SK-N-SH (cell line): ENCODE results near the gene NIPAL4. TPM values are rescaled to one million over a fixed set of nuclear protein-coding genes. Genes with fewer than 3 reads are reported as not detected.

Source experiments
- CTCF ChIA-PET: fragments of 300-600, 350-600 bp; formaldehyde crosslinking; extraction: SDS; loops from one replicate; lab custom pipeline; 2021; lab: Yijun Ruan, JAX
- POLR2A ChIA-PET: fragments of 350-600 bp; sonication (Branson Sonifier 250); formaldehyde crosslinking; extraction: SDS; loops from one replicate; lab custom pipeline; 2020; ENCODE audit warnings: antibody characterized with exemption, inconsistent platforms; lab: Yijun Ruan, JAX
- DNase-seq: peaks from one replicate; pipeline ENCODE4 v3.0.0; 2012
- H2AFZ ChIP-seq: fragments of 200-600 bp; sonication (generic); 2 replicates; pipeline ENCODE4 v1.8.1; 2016; ENCODE audit warnings: antibody characterized with exemption, mild to moderate bottlenecking, low read depth
- H3F3A ChIP-seq: fragments of 200-600 bp; sonication (generic); replicated peaks from 2 replicates; pipeline ENCODE3; 2016; ENCODE audit warnings: antibody characterized with exemption, mild to moderate bottlenecking; ENCODE audit not compliant: insufficient read depth
- H3K27ac ChIP-seq, 2 experiments: fragments of 200-500 bp in 1 of 2; fragments of 200-600 bp in 1 of 2; sonication (Bioruptor generic) in 1 of 2; sonication (generic), shearing (Covaris generic) in 1 of 2; 2 replicates each; pipeline versions ENCODE4 v1.5.1 to v1.6.1; 2014 to 2016; ENCODE audit warnings: low read depth in 2 of 2, inconsistent platforms in 1 of 2, low read length in 1 of 2, mild to moderate bottlenecking in 1 of 2, mixed read lengths in 1 of 2
- H3K27me3 ChIP-seq: fragments of 200-600 bp; sonication (generic), shearing (Covaris generic); 2 replicates; pipeline ENCODE4 v1.6.1; 2016; ENCODE audit warnings: mixed run types; ENCODE audit not compliant: insufficient read depth
- H3K36me3 ChIP-seq, 2 experiments: fragments of 200-500 bp in 1 of 2; fragments of 200-600 bp in 1 of 2; sonication (Bioruptor generic) in 1 of 2; sonication (generic) in 1 of 2; replicated peaks in 1 of 2; 2 replicates each; pipeline versions ENCODE3 to v1.5.1; 2014 to 2016; ENCODE audit warnings: low read length in 1 of 2, mild to moderate bottlenecking in 1 of 2; ENCODE audit not compliant: insufficient read depth in 2 of 2, control insufficient read depth in 1 of 2
- H3K4me1 ChIP-seq, 2 experiments: fragments of 200-500 bp in 1 of 2; fragments of 200-600 bp in 1 of 2; sonication (Bioruptor generic) in 1 of 2; sonication (generic), shearing (Covaris generic) in 1 of 2; 2 replicates each; pipeline versions ENCODE4 v1.5.1 to v1.6.1; 2014 to 2016; ENCODE audit warnings: low read depth in 1 of 2, low read length in 1 of 2, mixed run types in 1 of 2; ENCODE audit not compliant: insufficient read depth in 2 of 2, control insufficient read depth in 1 of 2
- H3K4me2 ChIP-seq: fragments of 200-600 bp; sonication (generic), shearing (Covaris generic); 2 replicates; pipeline ENCODE4 v1.6.1; 2017; ENCODE audit warnings: mixed run types
- H3K4me3 ChIP-seq, 2 experiments: fragments of 200-500 bp in 1 of 2; fragments of 200-600 bp in 1 of 2; sonication (Bioruptor generic) in 1 of 2; sonication (generic), shearing (Covaris generic) in 1 of 2; 2 replicates each; pipeline versions ENCODE4 v1.5.1 to v1.8.1; 2014 to 2016; ENCODE audit warnings: low read depth in 2 of 2, inconsistent platforms in 1 of 2, low read length in 1 of 2, mild to moderate bottlenecking in 1 of 2, mixed read lengths in 1 of 2, moderate library complexity in 1 of 2
- H3K79me2 ChIP-seq: fragments of 200-600 bp; sonication (generic); 2 replicates; pipeline ENCODE4 v1.8.1; 2017; ENCODE audit warnings: mild to moderate bottlenecking; ENCODE audit not compliant: insufficient read depth
- H3K9ac ChIP-seq: fragments of 200-600 bp; sonication (generic); 2 replicates; pipeline ENCODE4 v1.6.1; 2017; ENCODE audit warnings: mixed run types
- H3K9me2 ChIP-seq: fragments of 200-600 bp; sonication (generic); 2 replicates; pipeline ENCODE4 v1.6.1; 2017; ENCODE audit warnings: mixed run types
- H3K9me3 ChIP-seq: fragments of 200-600 bp; sonication (generic); 2 replicates; pipeline ENCODE4 v1.6.1; 2017; ENCODE audit warnings: mixed run types, mild to moderate bottlenecking, moderate library complexity
- H4K20me1 ChIP-seq: fragments of 200-600 bp; sonication (generic); 2 replicates; pipeline ENCODE4 v1.6.1; 2017; ENCODE audit warnings: mild to moderate bottlenecking, mixed run types; ENCODE audit not compliant: insufficient read depth
- CHD2 ChIP-seq: fragments of 150-350 bp; IDR thresholded peaks from 2 replicates; pipeline ENCODE4 v1.6.1; 2018; ENCODE audit warnings: low read length; ENCODE audit not compliant: partially characterized antibody
- ELF1 ChIP-seq: IDR thresholded peaks from 2 replicates; pipeline ENCODE4 v1.4.0; 2012
- FOSL2 ChIP-seq: IDR thresholded peaks from 2 replicates; pipeline ENCODE4 v1.4.0; 2012; ENCODE audit warnings: low read depth, mild to moderate bottlenecking, moderate library complexity, borderline replicate concordance
- FOXJ3 ChIP-seq: sonication (generic); formaldehyde crosslinking; IDR thresholded peaks from 2 replicates; pipeline ENCODE4 v1.5.1; 2020; ENCODE audit warnings: mild to moderate bottlenecking, missing genetic modification reagents
- GABPA ChIP-seq: IDR thresholded peaks from 2 replicates; pipeline ENCODE4 v1.4.0; 2012; ENCODE audit warnings: low read depth, mild to moderate bottlenecking
- GATA2 ChIP-seq: sonication (generic); formaldehyde crosslinking; IDR thresholded peaks from 2 replicates; pipeline ENCODE4 v1.5.0; 2020; ENCODE audit warnings: mild to moderate bottlenecking, missing genetic modification reagents
- MAX ChIP-seq: IDR thresholded peaks from 2 replicates; pipeline ENCODE4 v1.4.0; 2012; ENCODE audit warnings: low read depth
- MEF2A ChIP-seq: IDR thresholded peaks from 2 replicates; pipeline ENCODE4 v1.4.0; 2012; ENCODE audit warnings: low read depth, borderline replicate concordance
- NFIC ChIP-seq: IDR thresholded peaks from 2 replicates; pipeline ENCODE4 v1.4.0; 2012; ENCODE audit warnings: borderline replicate concordance
- NRF1 ChIP-seq: IDR thresholded peaks from 2 replicates; pipeline ENCODE4 v1.6.1; 2012; ENCODE audit warnings: low read depth, mild to moderate bottlenecking, low read length
- PBX3 ChIP-seq: IDR thresholded peaks from 2 replicates; pipeline ENCODE4; 2012
- POLR2AphosphoS5 ChIP-seq: IDR thresholded peaks from 2 replicates; pipeline ENCODE4 v1.6.1; 2012; ENCODE audit warnings: low read depth, low read length
- RCOR1 ChIP-seq: fragments of 150-350 bp; IDR thresholded peaks from 2 replicates; pipeline ENCODE4 v1.6.1; 2017; ENCODE audit warnings: antibody characterized with exemption, low read length
- RFX5 ChIP-seq: IDR thresholded peaks from 2 replicates; pipeline ENCODE4 v1.6.1; 2012; ENCODE audit warnings: mild to moderate bottlenecking, improper control_type of control experiment, low read length
- RXRA ChIP-seq: IDR thresholded peaks from 2 replicates; pipeline ENCODE4 v1.4.0; 2012; ENCODE audit warnings: low read depth, mild to moderate bottlenecking, borderline replicate concordance
- SMC3 ChIP-seq: IDR thresholded peaks from 2 replicates; pipeline ENCODE4 v1.6.1; 2012; ENCODE audit warnings: low read depth, low read length, improper control_type of control experiment
- TAF1 ChIP-seq: IDR thresholded peaks from 2 replicates; pipeline ENCODE4 v1.6.1; 2012; ENCODE audit warnings: low read depth, mild to moderate bottlenecking, low read length, moderate library complexity, borderline replicate concordance
- USF1 ChIP-seq: IDR thresholded peaks from 2 replicates; pipeline ENCODE4 v1.4.0; 2012; ENCODE audit warnings: low read depth, borderline replicate concordance
- YY1 ChIP-seq: IDR thresholded peaks from 2 replicates; pipeline ENCODE4 v1.4.0; 2012; ENCODE audit warnings: low read depth, mild to moderate bottlenecking
- ZBTB33 ChIP-seq: IDR thresholded peaks from 2 replicates; pipeline ENCODE4 v1.4.0; 2012; ENCODE audit warnings: low read depth, borderline replicate concordance
- WGBS: methylation state at CpG from one replicate; pipeline ENCODE4 v1.1.6; 2017; ENCODE audit warnings: low lambda C conversion rate; 5-methylcytosine and 5-hydroxymethylcytosine counted together
- polyA plus RNA-seq, 3 experiments: library from polyadenylated mRNA; depleted of rRNA; stranded (reverse); fragments of >200 nt; gene quantifications; 2 replicates each; pipeline ENCODE4 v1.2.3, GENCODE V29; 2012

The NIPAL4 gene
- polyA plus RNA-seq, 1 of the 3 experiments (the other 2 are of a cell fraction), result 2.3 TPM

GRCh38 chr5:157454273-157454672 is 5.7 kb upstream of the NIPAL4 start:
- POLR2A ChIA-PET, result no interaction called here

GRCh38 chr5:157455057-157455456 is 5.0 kb upstream of the NIPAL4 start:
- WGBS, result 83% methylated on average over 6 of the region's 7 CpGs
- Histone ChIP-seq H3K27me3 (no peaks in the 10 kb centered on the region), H4K20me1 (no peaks in the 10 kb centered on the region), H3K79me2 (no peaks in the 10 kb centered on the region)
- DNase-seq, result no peak
- TF ChIP-seq POLR2AphosphoS5 (no peak), GABPA (no peak), SMC3 (no peak), RXRA (no peak)
- TF ChIP-seq, all 33 proteins: peak for 0
- ChIA-PET CTCF (interaction anchor here (0.9 to 4.0 kb wide), 3 partner anchors 12 to 23 kb away, joined by 3 to 19 read pairs (median 3); no protein-coding TSS in a partner anchor), POLR2A (no interaction called here)
- H3K4me1 ChIP-seq, result no peaks in the 10 kb centered on the region; a peak in 1 of 4 replicates
- no peaks in the 10 kb centered on the region for H3K36me3 ChIP-seq
- H3K4me3 ChIP-seq, result no peak overlapping the region
- no peaks in the 10 kb centered on the region for H3F3A ChIP-seq
- no peaks in the 10 kb centered on the region for H3K9me2 ChIP-seq
- H3K9ac ChIP-seq, result no peak overlapping the region
- H3K9me3 ChIP-seq, result no peaks in the 10 kb centered on the region
- H2AFZ ChIP-seq, result no peak overlapping the region
- H3K4me2 ChIP-seq, result no peak overlapping the region
- no peak overlapping the region for H3K27ac ChIP-seq

More at GRCh38 chr5:157454273-157454672, 5.7 kb upstream of the NIPAL4 start:
- Histone ChIP-seq H3F3A (no peaks in the 10 kb centered on the region), H3K4me3 (no peak overlapping the region), H3K4me2 (no peak overlapping the region), H3K9me3 (no peaks in the 10 kb centered on the region), H3K4me1 (peaks cover 0 to 5% of the 10 kb centered on the region in 2 experiments; a peak in 1 of 4 replicates), H4K20me1 (no peaks in the 10 kb centered on the region), H3K9ac (no peak overlapping the region), H3K79me2 (no peaks in the 10 kb centered on the region), H3K27ac (no peak overlapping the region), H3K9me2 (no peaks in the 10 kb centered on the region), H2AFZ (no peak overlapping the region), H3K36me3 (no peaks in the 10 kb centered on the region), H3K27me3 (no peaks in the 10 kb centered on the region)
- CTCF ChIA-PET, result interaction anchor here (1.1 to 4.0 kb wide), 3 partner anchors 18 to 23 kb away, joined by 3 to 19 read pairs (median 3); no protein-coding TSS in a partner anchor
- TF ChIP-seq RCOR1, result no peak
- TF ChIP-seq SMC3, result no peak
- no peak for TF ChIP-seq TAF1
- no peak for TF ChIP-seq FOSL2
- no peak for TF ChIP-seq CHD2
- no peak for TF ChIP-seq GATA2
- TF ChIP-seq USF1, result no peak
- no peak for DNase-seq
- WGBS, result 91% methylated on average over 7 of the region's 7 CpGs

GRCh38 chr5:157456301-157456700 is 3.7 kb upstream of the NIPAL4 start:
- POLR2A ChIA-PET, result no interaction called here
- TF ChIP-seq PBX3 (no peak), FOXJ3 (CRISPR knock-in tag) (no peak), GABPA (no peak), NFIC (no peak), CHD2 (no peak), NRF1 (no peak), RFX5 (no peak), MEF2A (no peak), YY1 (no peak), TAF1 (no peak), ZBTB33 (no peak), RCOR1 (no peak), MAX (no peak), ELF1 (no peak)

More at GRCh38 chr5:157456301-157456700, 3.7 kb upstream of the NIPAL4 start:
- no peaks in the 10 kb centered on the region for H3F3A ChIP-seq
- H3K9me2 ChIP-seq, result no peaks in the 10 kb centered on the region
- WGBS, result 84% methylated on average over 5 of the region's 5 CpGs
- H3K79me2 ChIP-seq, result peaks cover 7% of the 10 kb centered on the region
- H2AFZ ChIP-seq, result no peak overlapping the region
- CTCF ChIA-PET, result interaction anchor here (0.7 to 4.0 kb wide), 3 partner anchors 16 to 469 kb away, joined by 3 to 19 read pairs (median 4); no protein-coding TSS in a partner anchor
- DNase-seq, result no peak
- H3K36me3 ChIP-seq, result no peaks in the 10 kb centered on the region
- no peak overlapping the region for H3K9ac ChIP-seq
- H3K4me1 ChIP-seq, result peaks cover 0 to 8% of the 10 kb centered on the region in 2 experiments; a peak in 2 of 4 replicates
- no peak overlapping the region for H3K4me2 ChIP-seq
- no peaks in the 10 kb centered on the region for H3K27me3 ChIP-seq
- no peaks in the 10 kb centered on the region for H4K20me1 ChIP-seq
- H3K9me3 ChIP-seq, result no peaks in the 10 kb centered on the region
- H3K4me3 ChIP-seq, result no peak overlapping the region
- no peak overlapping the region for H3K27ac ChIP-seq
